ENCODE data around the gene ZNF106.

DNA sequence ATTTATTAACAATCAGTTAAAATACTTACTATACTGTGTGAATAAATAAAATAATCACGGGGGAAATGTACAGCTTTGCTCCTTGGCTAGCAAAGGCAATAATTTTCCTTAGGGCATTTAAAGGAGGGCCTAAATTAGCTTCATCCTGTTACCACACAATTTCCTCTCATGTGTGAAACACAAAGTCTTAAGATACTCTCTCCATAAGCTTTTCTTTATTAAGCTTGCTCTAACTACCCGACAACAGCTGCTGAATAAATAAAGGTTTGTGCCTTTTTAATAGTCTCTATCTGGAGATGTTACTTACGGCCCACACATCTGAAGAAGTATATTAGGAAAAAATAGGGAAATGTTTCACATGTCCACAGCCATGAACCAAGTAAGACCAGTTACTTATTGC, 29.7 kb downstream of the ZNF106 start:
- TF ChIP-seq, protein P1, sequence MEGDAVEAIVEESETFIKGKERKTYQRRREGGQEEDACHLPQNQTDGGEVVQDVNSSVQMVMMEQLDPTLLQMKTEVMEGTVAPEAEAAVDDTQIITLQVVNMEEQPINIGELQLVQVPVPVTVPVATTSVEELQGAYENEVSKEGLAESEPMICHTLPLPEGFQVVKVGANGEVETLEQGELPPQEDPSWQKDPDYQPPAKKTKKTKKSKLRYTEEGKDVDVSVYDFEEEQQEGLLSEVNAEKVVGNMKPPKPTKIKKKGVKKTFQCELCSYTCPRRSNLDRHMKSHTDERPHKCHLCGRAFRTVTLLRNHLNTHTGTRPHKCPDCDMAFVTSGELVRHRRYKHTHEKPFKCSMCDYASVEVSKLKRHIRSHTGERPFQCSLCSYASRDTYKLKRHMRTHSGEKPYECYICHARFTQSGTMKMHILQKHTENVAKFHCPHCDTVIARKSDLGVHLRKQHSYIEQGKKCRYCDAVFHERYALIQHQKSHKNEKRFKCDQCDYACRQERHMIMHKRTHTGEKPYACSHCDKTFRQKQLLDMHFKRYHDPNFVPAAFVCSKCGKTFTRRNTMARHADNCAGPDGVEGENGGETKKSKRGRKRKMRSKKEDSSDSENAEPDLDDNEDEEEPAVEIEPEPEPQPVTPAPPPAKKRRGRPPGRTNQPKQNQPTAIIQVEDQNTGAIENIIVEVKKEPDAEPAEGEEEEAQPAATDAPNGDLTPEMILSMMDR (IDR thresholded peaks at IDR 0.05; ENCODE audit: poor library complexity): no peak
- TF ChIP-seq EZH2phosphoT487 (IDR thresholded peaks at IDR 0.05; ENCODE audit: low read depth, severe bottlenecking, unreplicated experiment): no peak

Measured in hepatocyte (in vitro differentiated cells).